Measurements from ENCODE around the gene CCER1. TPM values are rescaled to one million over a fixed set of nuclear protein-coding genes. Genes with fewer than 3 reads are reported as not detected.

Gene CCER1
- total and polyA plus RNA-seq, 2 experiments from 2014 or later: not detected

DNA sequence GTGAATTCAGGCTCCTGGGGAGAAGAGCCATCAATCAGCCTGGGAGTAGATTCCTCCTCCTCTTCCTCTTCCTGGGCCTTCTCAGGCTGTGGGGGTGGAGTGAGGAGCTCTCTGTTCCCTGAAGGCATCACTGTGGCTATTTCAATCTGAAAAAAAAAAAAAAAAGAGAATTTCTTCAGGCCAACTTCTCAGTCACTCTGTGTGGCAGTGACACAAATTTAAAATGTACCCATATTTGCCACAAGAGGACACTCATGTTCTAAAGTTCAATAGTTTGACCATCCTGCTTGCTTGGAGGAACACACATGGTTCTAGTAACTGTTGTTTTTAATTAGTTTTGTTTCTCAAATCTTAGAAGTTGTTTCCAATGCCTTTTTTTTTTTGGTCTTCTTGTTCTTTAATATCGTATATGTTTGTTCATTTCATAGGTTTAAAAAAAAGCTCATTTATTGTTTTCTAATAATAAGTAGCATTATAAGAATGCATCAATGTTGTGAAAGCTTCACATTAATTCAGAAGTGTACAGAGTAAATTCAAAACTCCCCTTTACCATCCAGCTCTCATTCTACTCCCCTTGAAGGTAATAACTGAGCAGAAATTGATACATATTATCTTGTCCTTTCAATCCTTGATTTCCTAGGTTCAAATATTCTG is 23.3 kb upstream of the CCER1 start (continued):
- TF ChIP-seq, protein P1, sequence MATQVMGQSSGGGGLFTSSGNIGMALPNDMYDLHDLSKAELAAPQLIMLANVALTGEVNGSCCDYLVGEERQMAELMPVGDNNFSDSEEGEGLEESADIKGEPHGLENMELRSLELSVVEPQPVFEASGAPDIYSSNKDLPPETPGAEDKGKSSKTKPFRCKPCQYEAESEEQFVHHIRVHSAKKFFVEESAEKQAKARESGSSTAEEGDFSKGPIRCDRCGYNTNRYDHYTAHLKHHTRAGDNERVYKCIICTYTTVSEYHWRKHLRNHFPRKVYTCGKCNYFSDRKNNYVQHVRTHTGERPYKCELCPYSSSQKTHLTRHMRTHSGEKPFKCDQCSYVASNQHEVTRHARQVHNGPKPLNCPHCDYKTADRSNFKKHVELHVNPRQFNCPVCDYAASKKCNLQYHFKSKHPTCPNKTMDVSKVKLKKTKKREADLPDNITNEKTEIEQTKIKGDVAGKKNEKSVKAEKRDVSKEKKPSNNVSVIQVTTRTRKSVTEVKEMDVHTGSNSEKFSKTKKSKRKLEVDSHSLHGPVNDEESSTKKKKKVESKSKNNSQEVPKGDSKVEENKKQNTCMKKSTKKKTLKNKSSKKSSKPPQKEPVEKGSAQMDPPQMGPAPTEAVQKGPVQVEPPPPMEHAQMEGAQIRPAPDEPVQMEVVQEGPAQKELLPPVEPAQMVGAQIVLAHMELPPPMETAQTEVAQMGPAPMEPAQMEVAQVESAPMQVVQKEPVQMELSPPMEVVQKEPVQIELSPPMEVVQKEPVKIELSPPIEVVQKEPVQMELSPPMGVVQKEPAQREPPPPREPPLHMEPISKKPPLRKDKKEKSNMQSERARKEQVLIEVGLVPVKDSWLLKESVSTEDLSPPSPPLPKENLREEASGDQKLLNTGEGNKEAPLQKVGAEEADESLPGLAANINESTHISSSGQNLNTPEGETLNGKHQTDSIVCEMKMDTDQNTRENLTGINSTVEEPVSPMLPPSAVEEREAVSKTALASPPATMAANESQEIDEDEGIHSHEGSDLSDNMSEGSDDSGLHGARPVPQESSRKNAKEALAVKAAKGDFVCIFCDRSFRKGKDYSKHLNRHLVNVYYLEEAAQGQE (IDR thresholded peaks at IDR 0.05; ENCODE audit: unreplicated experiment): no peak
- no peak for TF ChIP-seq EZH2phosphoT487 (IDR thresholded peaks at IDR 0.05; ENCODE audit: unreplicated experiment)
- TF ChIP-seq, protein P2, sequence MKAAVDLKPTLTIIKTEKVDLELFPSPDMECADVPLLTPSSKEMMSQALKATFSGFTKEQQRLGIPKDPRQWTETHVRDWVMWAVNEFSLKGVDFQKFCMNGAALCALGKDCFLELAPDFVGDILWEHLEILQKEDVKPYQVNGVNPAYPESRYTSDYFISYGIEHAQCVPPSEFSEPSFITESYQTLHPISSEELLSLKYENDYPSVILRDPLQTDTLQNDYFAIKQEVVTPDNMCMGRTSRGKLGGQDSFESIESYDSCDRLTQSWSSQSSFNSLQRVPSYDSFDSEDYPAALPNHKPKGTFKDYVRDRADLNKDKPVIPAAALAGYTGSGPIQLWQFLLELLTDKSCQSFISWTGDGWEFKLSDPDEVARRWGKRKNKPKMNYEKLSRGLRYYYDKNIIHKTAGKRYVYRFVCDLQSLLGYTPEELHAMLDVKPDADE (IDR thresholded peaks at IDR 0.05): no peak

DNA sequence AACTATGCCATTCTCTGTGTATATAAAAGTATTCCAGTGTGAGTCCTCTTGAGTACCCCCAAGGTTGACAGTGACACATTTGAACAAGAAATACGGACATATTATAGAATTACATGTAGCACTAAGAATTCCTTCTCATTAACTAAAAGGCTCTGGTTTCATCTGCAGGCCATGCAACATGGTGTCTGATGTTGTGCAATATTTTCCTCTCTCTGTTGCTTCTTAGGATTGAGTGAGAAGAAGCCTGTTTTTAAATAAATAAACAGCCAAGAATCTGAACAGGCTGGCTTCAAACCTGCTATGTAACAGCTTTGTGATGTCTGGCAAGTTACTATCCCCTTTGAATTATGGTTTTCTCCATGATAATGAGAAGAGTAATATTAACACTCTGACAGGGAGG is 22.2 kb upstream of the CCER1 start:
- peaks cover 19% of the 10 kb centered on the region for H3K4me1 Mint-ChIP-seq
- no peak overlapping the region for H3K4me3 Mint-ChIP-seq

DNA sequence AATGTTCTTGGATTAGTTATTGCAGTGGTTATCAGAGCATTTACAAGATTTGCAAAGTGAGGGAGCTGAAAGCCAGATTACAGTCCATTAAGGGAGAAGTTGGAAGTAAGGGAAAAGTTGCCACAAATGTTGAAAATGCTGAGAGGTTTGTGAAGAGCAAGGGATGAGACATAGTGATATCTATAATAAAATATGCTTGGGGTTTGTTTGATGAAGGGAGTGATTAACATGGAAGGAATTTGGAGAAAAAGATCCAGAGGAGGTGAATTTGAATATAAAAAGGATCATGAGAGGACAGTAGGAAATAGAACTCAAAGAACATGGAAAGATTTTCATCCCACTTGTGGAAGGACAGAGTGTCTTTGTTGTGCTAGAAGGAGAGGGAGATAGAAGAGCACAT is 19.3 kb upstream of the CCER1 start:
- no peak overlapping the region for H2AFZ ChIP-seq

More for the DNA sequence above, 22.2 kb upstream of the CCER1 start:
- Histone ChIP-seq H3K79me2 (replicated peaks; ENCODE audit: insufficient read depth) (no peaks in the 10 kb centered on the region), H4K20me1 (replicated peaks; ENCODE audit: insufficient read depth) (0 out of 2 replicates have a peak, but pooled peaks cover 4% of the 10 kb centered on the region), H3K9me2 (ENCODE audit: insufficient read depth) (no peaks in the 10 kb centered on the region), H3K27me3 (ENCODE audit: insufficient read depth) (peaks cover 27% of the 10 kb centered on the region), H3K4me3 (no peak overlapping the region), H3K4me1 (ENCODE audit: insufficient read depth) (peaks cover 12% of the 10 kb centered on the region), H3K36me3 (ENCODE audit: insufficient read depth) (no peaks in the 10 kb centered on the region), H3K4me2 (no peak overlapping the region), H3F3A (replicated peaks; ENCODE audit: low read depth) (no peaks in the 10 kb centered on the region), H2AFZ (no peak overlapping the region), H3K27ac (ENCODE audit: low read depth) (no peak overlapping the region)
- ATAC-seq: no peak
- DNase-seq (ENCODE audit: low spot score): no peak
- TF ChIP-seq EZH2phosphoT487 (IDR thresholded peaks at IDR 0.05; ENCODE audit: unreplicated experiment) (no peak), ZNF331 (CRISPR knock-in tag; IDR thresholded peaks at IDR 0.05; ENCODE audit: low read depth) (no peak)
- H3K27ac Mint-ChIP-seq: no peak overlapping the region
- peaks cover 7% of the 10 kb centered on the region for H3K27me3 Mint-ChIP-seq (ENCODE audit: insufficient read depth, low read depth, poor library complexity)
- no peaks in the 10 kb centered on the region for H3K36me3 Mint-ChIP-seq (ENCODE audit: low read depth)
- H3K9me3 Mint-ChIP-seq: no peaks in the 10 kb centered on the region

More for the DNA sequence above, 19.3 kb upstream of the CCER1 start:
- no peak overlapping the region for H3K27ac Mint-ChIP-seq
- Histone ChIP-seq H3K4me1 (ENCODE audit: insufficient read depth) (peaks cover 12% of the 10 kb centered on the region), H3K9me2 (ENCODE audit: insufficient read depth) (no peaks in the 10 kb centered on the region), H3K4me3 (no peak overlapping the region), H4K20me1 (replicated peaks; ENCODE audit: insufficient read depth) (no peaks in the 10 kb centered on the region), H3F3A (replicated peaks; ENCODE audit: low read depth) (no peaks in the 10 kb centered on the region), H3K79me2 (replicated peaks; ENCODE audit: insufficient read depth) (no peaks in the 10 kb centered on the region), H3K36me3 (ENCODE audit: insufficient read depth) (no peaks in the 10 kb centered on the region), H3K4me2 (no peak overlapping the region), H3K27ac (ENCODE audit: low read depth) (no peak overlapping the region), H3K27me3 (ENCODE audit: insufficient read depth) (no peaks in the 10 kb centered on the region)
- no peaks in the 10 kb centered on the region for H3K9me3 Mint-ChIP-seq
- TF ChIP-seq CREB1 (CRISPR knock-in tag; IDR thresholded peaks at IDR 0.05; ENCODE audit: low read depth): no peak
- no peak for TF ChIP-seq EZH2 (IDR thresholded peaks at IDR 0.05; ENCODE audit: low read depth, unreplicated experiment)
- TF ChIP-seq, protein P2 (IDR thresholded peaks at IDR 0.05): no peak
- no peak overlapping the region for H3K4me3 Mint-ChIP-seq
- no peaks in the 10 kb centered on the region for H3K36me3 Mint-ChIP-seq (ENCODE audit: low read depth)
- no peaks in the 10 kb centered on the region for H3K27me3 Mint-ChIP-seq (ENCODE audit: insufficient read depth, low read depth, poor library complexity)
- peaks cover 19% of the 10 kb centered on the region for H3K4me1 Mint-ChIP-seq
- ATAC-seq: no peak
- no peak for DNase-seq (ENCODE audit: low spot score)
